ENCODE results near the gene PPIA.
"Not testable (repeated sequence)": the region's sequence is repeated elsewhere in the genome, so short reads cannot be mapped to it uniquely, and the experiment has no call there.

PPIA gene

GRCh38 chr7:44764081-44764480 lies 32.4 kb upstream of the PPIA start:
- DNase-seq (ENCODE audit: low spot score) = no peak

DNA sequence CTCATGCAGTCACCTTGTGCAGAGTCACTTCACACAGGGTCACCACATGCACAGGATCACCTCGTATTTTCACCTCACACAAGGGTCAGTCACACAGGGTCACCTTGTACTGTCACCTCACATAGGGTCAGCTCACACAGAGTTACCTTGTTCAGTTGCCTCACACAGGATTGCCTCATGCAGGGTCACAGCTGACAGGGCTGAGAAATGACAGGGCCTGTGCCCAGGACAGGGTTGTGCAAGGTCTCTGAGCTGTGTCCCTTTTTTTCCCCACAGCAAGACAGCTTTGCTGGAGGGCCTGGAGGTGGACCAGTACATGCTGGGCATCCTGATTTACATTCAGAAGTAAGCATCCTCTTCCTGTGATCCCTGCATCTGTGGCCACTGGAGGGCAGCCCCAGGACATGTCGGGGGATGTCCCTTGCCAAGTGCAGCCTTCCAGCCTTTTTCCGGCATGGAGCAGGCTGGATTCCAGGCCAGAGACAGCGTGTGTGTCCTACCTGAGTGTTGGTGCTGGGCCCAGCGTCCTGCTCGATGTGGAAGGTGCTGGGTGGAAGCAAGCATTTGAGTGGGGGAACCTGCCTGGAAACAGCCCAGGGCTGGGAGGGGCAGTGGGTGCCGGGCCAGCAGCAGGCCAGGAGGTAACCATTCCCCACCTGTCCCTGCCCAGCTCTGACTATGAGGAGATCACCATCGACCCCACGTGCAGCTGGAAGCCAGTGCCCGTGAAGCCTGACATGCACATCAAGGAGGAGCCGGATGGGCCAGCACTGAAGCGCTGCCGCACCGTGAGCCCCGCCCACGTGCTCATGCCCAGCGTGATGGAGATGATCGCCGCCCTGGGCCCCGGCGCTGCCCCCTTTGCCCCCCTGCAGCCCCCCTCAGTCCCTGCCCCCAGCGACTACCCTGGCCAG lies 31.6 kb upstream of the PPIA start:
- no peak for DNase-seq (ENCODE audit: low spot score)

GRCh38 chr7:44765579-44766415 lies 30.7 kb upstream of the PPIA start:
- no peak for DNase-seq (ENCODE audit: low spot score)

- DNase-seq (ENCODE audit: low spot score) = no peak
Observed at GRCh38 chr7:44766416-44766801, 30.1 kb upstream of the PPIA start.

DNA sequence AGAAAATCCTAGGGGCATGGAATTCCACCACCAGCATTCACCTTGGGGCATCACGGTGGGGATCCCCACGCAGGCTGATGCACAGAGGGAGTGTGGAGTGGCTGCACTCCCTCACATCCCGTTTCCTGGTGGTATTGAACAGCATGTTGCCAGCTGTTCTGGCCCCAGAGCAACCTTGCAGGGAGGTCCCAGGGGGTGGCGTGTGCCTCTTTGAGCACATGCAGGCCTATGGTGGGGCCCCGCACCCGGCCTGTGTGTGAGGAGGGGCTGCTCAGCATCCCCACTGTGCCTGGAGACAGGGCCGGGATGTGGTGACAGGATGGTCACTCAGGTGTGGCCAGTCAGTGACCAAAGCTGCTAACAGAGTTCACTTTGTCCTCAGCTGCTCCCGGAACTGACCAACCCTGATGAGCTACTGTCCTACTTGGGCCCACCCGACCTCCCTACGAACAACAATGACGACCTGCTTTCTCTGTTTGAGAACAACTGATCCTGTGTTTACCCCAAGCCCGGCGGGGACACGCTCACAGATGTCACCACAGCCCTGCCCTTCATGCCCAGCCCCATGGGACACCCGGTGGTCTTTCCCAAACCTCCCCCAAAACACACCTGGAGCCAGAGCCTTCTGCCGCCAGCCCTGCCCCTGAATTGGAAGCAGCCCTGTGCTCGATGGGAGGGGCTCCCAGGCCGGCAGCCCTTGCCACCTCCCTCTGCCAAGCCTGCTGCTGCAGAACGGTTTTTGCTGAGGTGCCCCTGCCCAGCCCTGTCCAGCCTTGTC lies 29.2 kb upstream of the PPIA start:
- no peak for DNase-seq (ENCODE audit: low spot score)

DNA sequence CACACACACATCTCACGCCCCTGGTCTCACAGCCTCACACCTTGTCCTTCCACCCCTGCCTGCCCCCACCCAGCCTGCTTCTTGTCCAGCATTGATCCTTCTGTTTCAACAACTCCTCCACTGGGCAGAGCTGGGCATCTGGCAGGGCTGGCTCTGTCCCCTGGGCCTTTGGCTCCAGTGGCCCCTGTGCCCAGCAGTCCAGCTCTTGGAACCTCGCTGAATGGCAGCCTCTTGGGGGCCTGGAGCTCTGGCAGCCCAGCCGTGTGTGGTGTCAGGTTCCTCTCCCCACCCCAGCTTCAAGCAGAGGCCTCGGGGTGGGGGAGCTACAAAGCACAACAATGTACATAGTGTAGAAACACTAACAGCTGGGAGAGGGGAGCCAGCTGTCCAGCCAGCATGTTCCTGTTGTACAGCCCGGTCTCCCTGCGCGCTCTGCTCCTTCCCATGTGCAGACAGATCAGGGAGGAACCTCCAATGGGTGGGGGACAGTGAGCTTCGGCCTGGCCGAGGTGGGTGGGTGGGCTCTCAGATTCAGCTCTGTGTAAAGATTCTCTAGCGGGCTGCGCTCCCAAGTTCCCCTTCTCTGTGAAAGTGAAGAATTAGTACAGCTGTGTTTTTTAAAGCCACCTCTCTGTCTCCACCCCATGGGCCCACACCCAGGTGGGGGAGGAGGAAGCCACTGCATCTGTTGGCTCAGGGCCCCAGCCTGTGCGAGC lies 28.4 kb upstream of the PPIA start:
- DNase-seq (ENCODE audit: low spot score) = peak; percentile 89

GRCh38 chr7:44768628-44769371 lies 27.7 kb upstream of the PPIA start:
- no peak for DNase-seq (ENCODE audit: low spot score)

- no peak for DNase-seq (ENCODE audit: low spot score)
Observed at GRCh38 chr7:44769376-44769775, 27.1 kb upstream of the PPIA start.

- DNase-seq (ENCODE audit: low spot score) = no peak
Observed at GRCh38 chr7:44769776-44770294, 26.6 kb upstream of the PPIA start.

- DNase-seq (ENCODE audit: low spot score) = no peak
Observed at GRCh38 chr7:44771358-44771757, 25.1 kb upstream of the PPIA start.

- DNase-seq (ENCODE audit: low spot score) = no peak
Observed at GRCh38 chr7:44772440-44772839, 24.0 kb upstream of the PPIA start.

- no peak for DNase-seq (ENCODE audit: low spot score)
Observed at GRCh38 chr7:44772867-44773266, 23.6 kb upstream of the PPIA start.

- not testable (repeated sequence) for DNase-seq (ENCODE audit: low spot score)
Observed at GRCh38 chr7:44774486-44774885, 22.0 kb upstream of the PPIA start.

GRCh38 chr7:44775383-44776107 lies 20.9 kb upstream of the PPIA start:
- DNase-seq (ENCODE audit: low spot score) = no peak

DNA sequence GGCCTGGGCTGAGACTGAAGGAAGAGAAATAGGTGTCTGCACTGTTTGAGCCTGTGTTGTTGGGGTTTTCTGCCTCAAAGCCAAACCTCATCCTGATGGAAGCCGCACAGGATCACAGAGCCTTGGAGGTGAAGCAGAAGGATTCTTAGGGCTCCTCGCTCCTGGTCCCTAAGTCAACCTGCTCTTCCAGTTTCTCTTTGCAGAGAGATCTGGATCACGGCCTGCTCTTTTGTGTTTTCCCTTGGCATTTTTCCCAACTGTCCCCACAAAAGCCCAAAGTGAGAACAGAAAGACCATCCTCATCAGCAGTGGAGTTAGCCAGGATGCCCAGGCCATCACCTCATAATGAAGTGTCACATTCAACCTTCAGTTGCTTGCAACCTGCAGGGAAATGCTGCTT lies 20.3 kb upstream of the PPIA start:
- no peak for DNase-seq (ENCODE audit: low spot score)

DNA sequence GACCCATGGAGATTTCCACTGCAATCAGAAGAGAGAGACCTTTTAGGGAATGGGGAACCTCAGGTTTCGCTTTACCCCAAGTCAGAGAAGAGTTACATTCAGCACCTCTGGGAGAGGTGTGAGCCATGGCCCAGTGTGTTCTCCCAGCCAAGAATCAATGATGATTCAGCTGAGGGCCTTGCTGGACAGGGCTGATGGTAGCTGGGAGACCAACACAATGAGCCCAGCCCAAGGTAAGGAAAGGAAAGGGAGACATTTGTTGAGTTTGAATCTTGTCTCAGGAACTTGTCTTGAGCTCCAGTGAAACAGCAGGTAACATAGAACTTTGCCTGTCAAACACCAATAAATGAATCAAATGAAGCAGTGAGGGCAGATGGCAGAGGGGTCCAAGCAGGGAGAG lies 14.0 kb upstream of the PPIA start:
- no peak for DNase-seq (ENCODE audit: low spot score)

DNA sequence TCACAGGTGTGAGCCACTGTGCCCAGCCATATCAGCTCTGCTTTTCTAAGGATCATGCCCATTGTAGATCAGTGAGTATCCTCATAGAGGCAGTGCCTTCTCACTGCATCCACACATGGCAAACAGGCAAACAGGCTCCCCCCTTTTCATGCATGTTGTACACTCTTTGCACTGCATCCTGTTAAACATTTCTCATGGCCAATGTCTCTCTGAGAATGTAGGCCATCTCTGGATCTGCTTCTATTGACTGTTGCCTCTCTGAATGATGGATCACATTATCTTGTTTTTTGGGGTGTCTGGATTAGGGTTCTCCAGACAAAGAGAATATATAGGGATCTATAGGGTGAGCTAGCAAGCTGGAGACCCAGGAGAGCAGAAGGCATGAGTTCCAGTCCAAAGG lies 13.1 kb upstream of the PPIA start:
- no peak for DNase-seq (ENCODE audit: low spot score)

- no peak for DNase-seq (ENCODE audit: low spot score)
Observed at GRCh38 chr7:44784364-44784763, 12.1 kb upstream of the PPIA start.

- not testable (repeated sequence) for DNase-seq (ENCODE audit: low spot score)
Observed at GRCh38 chr7:44785218-44785617, 11.3 kb upstream of the PPIA start.

- no peak for DNase-seq (ENCODE audit: low spot score)
Observed at GRCh38 chr7:44787041-44787440, 9.4 kb upstream of the PPIA start.

Data from left forelimb (tissue), 1 donor.